Measurements from ENCODE around the gene ABCA8.

The ABCA8 gene

GRCh38 chr17:68868708-68869107, 86.5 kb downstream of the ABCA8 start:
- no peaks in the 10 kb centered on the region for H3K36me3 Mint-ChIP-seq (ENCODE audit: low read depth)
- H3K4me1 Mint-ChIP-seq (ENCODE audit: low read depth) = no peaks in the 10 kb centered on the region
- no peaks in the 10 kb centered on the region for H3K27me3 Mint-ChIP-seq
- no peak overlapping the region for H3K27ac Mint-ChIP-seq
- H3K9me3 Mint-ChIP-seq = no peaks in the 10 kb centered on the region
- H3K4me3 Mint-ChIP-seq = no peak overlapping the region
- no peak for DNase-seq

- no peaks in the 10 kb centered on the region for H3K27me3 Mint-ChIP-seq
- no peak overlapping the region for H3K27ac Mint-ChIP-seq
- no peaks in the 10 kb centered on the region for H3K4me1 Mint-ChIP-seq (ENCODE audit: low read depth)
- DNase-seq = no peak
- no peaks in the 10 kb centered on the region for H3K9me3 Mint-ChIP-seq
- no peaks in the 10 kb centered on the region for H3K36me3 Mint-ChIP-seq (ENCODE audit: low read depth)
- H3K4me3 Mint-ChIP-seq = no peak overlapping the region
These were observed 87.3 kb downstream of the ABCA8 start for GRCh38 chr17:68867759-68868516.

- Mint-ChIP-seq H3K27ac (no peak overlapping the region), H3K27me3 (no peaks in the 10 kb centered on the region), H3K4me3 (no peak overlapping the region), H3K36me3 (ENCODE audit: low read depth) (no peaks in the 10 kb centered on the region), H3K4me1 (ENCODE audit: low read depth) (no peaks in the 10 kb centered on the region), H3K9me3 (no peaks in the 10 kb centered on the region)
- DNase-seq = no peak
These were observed 89.6 kb downstream of the ABCA8 start for GRCh38 chr17:68865584-68865983.

- Mint-ChIP-seq H3K9me3 (no peaks in the 10 kb centered on the region), H3K27ac (no peak overlapping the region), H3K36me3 (ENCODE audit: low read depth) (no peaks in the 10 kb centered on the region), H3K4me1 (ENCODE audit: low read depth) (no peaks in the 10 kb centered on the region), H3K27me3 (peaks cover 8% of the 10 kb centered on the region), H3K4me3 (no peak overlapping the region)
- DNase-seq = no peak
These were observed 92.0 kb downstream of the ABCA8 start for GRCh38 chr17:68863091-68863652.

GRCh38 chr17:68861602-68862001, 93.6 kb downstream of the ABCA8 start:
- Mint-ChIP-seq H3K9me3 (no peaks in the 10 kb centered on the region), H3K4me1 (ENCODE audit: low read depth) (no peaks in the 10 kb centered on the region), H3K27me3 (peaks cover 8% of the 10 kb centered on the region), H3K4me3 (no peak overlapping the region), H3K36me3 (ENCODE audit: low read depth) (no peaks in the 10 kb centered on the region), H3K27ac (no peak overlapping the region)
- DNase-seq = no peak

GRCh38 chr17:68860941-68861340, 94.3 kb downstream of the ABCA8 start:
- no peaks in the 10 kb centered on the region for H3K36me3 Mint-ChIP-seq (ENCODE audit: low read depth)
- H3K9me3 Mint-ChIP-seq = no peaks in the 10 kb centered on the region
- no peak for DNase-seq
- no peak overlapping the region for H3K4me3 Mint-ChIP-seq
- no peak overlapping the region for H3K27ac Mint-ChIP-seq
- H3K4me1 Mint-ChIP-seq (ENCODE audit: low read depth) = no peaks in the 10 kb centered on the region
- peaks cover 8% of the 10 kb centered on the region for H3K27me3 Mint-ChIP-seq

GRCh38 chr17:68854452-68854851, 100.7 kb downstream of the ABCA8 start:
- no peaks in the 10 kb centered on the region for H3K9me3 Mint-ChIP-seq
- peaks cover 14% of the 10 kb centered on the region for H3K27me3 Mint-ChIP-seq
- no peak overlapping the region for H3K27ac Mint-ChIP-seq

GRCh38 chr17:68853439-68853838, 101.8 kb downstream of the ABCA8 start:
- Mint-ChIP-seq H3K9me3 (no peaks in the 10 kb centered on the region), H3K4me3 (no peak overlapping the region), H3K36me3 (ENCODE audit: low read depth) (no peaks in the 10 kb centered on the region), H3K27me3 (peaks cover 13% of the 10 kb centered on the region), H3K27ac (no peak overlapping the region), H3K4me1 (ENCODE audit: low read depth) (no peaks in the 10 kb centered on the region)
- no peak for DNase-seq

More at GRCh38 chr17:68854452-68854851, 100.7 kb downstream of the ABCA8 start:
- Mint-ChIP-seq H3K4me1 (ENCODE audit: low read depth) (no peaks in the 10 kb centered on the region), H3K36me3 (ENCODE audit: low read depth) (no peaks in the 10 kb centered on the region), H3K4me3 (no peak overlapping the region)
- no peak for DNase-seq

- Mint-ChIP-seq H3K4me3 (no peak overlapping the region), H3K27ac (no peak overlapping the region), H3K27me3 (peaks cover 13% of the 10 kb centered on the region), H3K9me3 (no peaks in the 10 kb centered on the region), H3K4me1 (ENCODE audit: low read depth) (no peaks in the 10 kb centered on the region), H3K36me3 (ENCODE audit: low read depth) (no peaks in the 10 kb centered on the region)
- DNase-seq = no peak
These were observed 102.2 kb downstream of the ABCA8 start for GRCh38 chr17:68853036-68853435.

- Mint-ChIP-seq H3K27ac (no peak overlapping the region), H3K36me3 (ENCODE audit: low read depth) (no peaks in the 10 kb centered on the region), H3K4me1 (ENCODE audit: low read depth) (no peaks in the 10 kb centered on the region), H3K4me3 (no peak overlapping the region), H3K27me3 (peaks cover 13% of the 10 kb centered on the region), H3K9me3 (no peaks in the 10 kb centered on the region)
- DNase-seq = no peak
These were observed 103.3 kb downstream of the ABCA8 start for GRCh38 chr17:68851890-68852289.

- no peak overlapping the region for H3K4me3 Mint-ChIP-seq
- H3K27ac Mint-ChIP-seq = no peak overlapping the region
- no peaks in the 10 kb centered on the region for H3K9me3 Mint-ChIP-seq
- H3K27me3 Mint-ChIP-seq = peaks cover 13% of the 10 kb centered on the region
- H3K4me1 Mint-ChIP-seq (ENCODE audit: low read depth) = no peaks in the 10 kb centered on the region
- no peaks in the 10 kb centered on the region for H3K36me3 Mint-ChIP-seq (ENCODE audit: low read depth)
- no peak for DNase-seq
These were observed 104.3 kb downstream of the ABCA8 start for GRCh38 chr17:68850749-68851510.

GRCh38 chr17:68849673-68850610, 105.2 kb downstream of the ABCA8 start:
- H3K27ac Mint-ChIP-seq = no peak overlapping the region
- H3K27me3 Mint-ChIP-seq = peaks cover 13% of the 10 kb centered on the region
- no peaks in the 10 kb centered on the region for H3K36me3 Mint-ChIP-seq (ENCODE audit: low read depth)
- no peaks in the 10 kb centered on the region for H3K4me1 Mint-ChIP-seq (ENCODE audit: low read depth)
- no peak for DNase-seq
- H3K9me3 Mint-ChIP-seq = peaks cover 2% of the 10 kb centered on the region
- no peak overlapping the region for H3K4me3 Mint-ChIP-seq

GRCh38 chr17:68847711-68848110, 107.5 kb downstream of the ABCA8 start:
- H3K27me3 Mint-ChIP-seq = peaks cover 9% of the 10 kb centered on the region

GRCh38 chr17:68843522-68843921, 111.7 kb downstream of the ABCA8 start:
- DNase-seq = no peak
- no peak overlapping the region for H3K27ac Mint-ChIP-seq
- H3K4me1 Mint-ChIP-seq (ENCODE audit: low read depth) = no peaks in the 10 kb centered on the region
- peaks cover 2% of the 10 kb centered on the region for H3K9me3 Mint-ChIP-seq
- no peaks in the 10 kb centered on the region for H3K36me3 Mint-ChIP-seq (ENCODE audit: low read depth)
- peaks cover 9% of the 10 kb centered on the region for H3K27me3 Mint-ChIP-seq
- H3K4me3 Mint-ChIP-seq = no peak overlapping the region

More at GRCh38 chr17:68847711-68848110, 107.5 kb downstream of the ABCA8 start:
- Mint-ChIP-seq H3K4me1 (ENCODE audit: low read depth) (no peaks in the 10 kb centered on the region), H3K4me3 (no peak overlapping the region), H3K27ac (no peak overlapping the region), H3K36me3 (ENCODE audit: low read depth) (no peaks in the 10 kb centered on the region), H3K9me3 (peaks cover 2% of the 10 kb centered on the region)
- no peak for DNase-seq
